Activated CD8-positive, alpha-beta T cell treated with anti-CD3 and anti-CD28 coated beads for 36 hours (primary cell): ENCODE measurements around the gene SEC14L2. TPM values are rescaled to one million over a fixed set of nuclear protein-coding genes. Genes with fewer than 3 reads are reported as not detected.

Experiments used
- ATAC-seq: fragments of 200-7000 bp; cut with Tn5 transposase; one replicate; pipeline ENCODE4 v1.10.0; 2021; ENCODE audit warnings: mild to moderate bottlenecking, moderate library complexity
- CTCF ChIA-PET: fragments of 350-600 bp; sonication (Branson Sonifier 250); formaldehyde crosslinking; loops from one replicate; lab custom pipeline; 2021; ENCODE audit warnings: antibody characterized with exemption; lab: Charles Lee
- POLR2A ChIA-PET: fragments of 350-600 bp; sonication (Branson Sonifier 250); formaldehyde crosslinking; loops from one replicate; lab custom pipeline; 2021; ENCODE audit warnings: antibody characterized with exemption; lab: Charles Lee
- DNase-seq: peaks from one replicate; pipeline ENCODE4 v3.0.0-alpha.2; 2020
- H3K27ac Mint-ChIP-seq: one replicate; pipeline ENCODE4 v1.8.0; 2021; ENCODE audit warnings: mild to moderate bottlenecking, mixed read lengths
- H3K27me3 Mint-ChIP-seq: one replicate; pipeline ENCODE4 v1.8.0; 2021; ENCODE audit warnings: mixed read lengths
- H3K36me3 Mint-ChIP-seq: one replicate; pipeline ENCODE4 v1.8.0; 2021; ENCODE audit warnings: low read depth, mixed read lengths
- H3K4me1 Mint-ChIP-seq: one replicate; pipeline ENCODE4 v1.8.0; 2021; ENCODE audit warnings: low read depth, mixed read lengths
- H3K4me3 Mint-ChIP-seq: one replicate; pipeline ENCODE4 v1.8.0; 2021; ENCODE audit warnings: mild to moderate bottlenecking, moderate library complexity, mixed read lengths
- H3K9me3 Mint-ChIP-seq: one replicate; pipeline ENCODE4 v1.8.0; 2021; ENCODE audit warnings: mixed read lengths
- intact Hi-C: fragments of 100-400 bp; cut with micrococcal nuclease; formaldehyde crosslinking; loops from one replicate; pipeline ENCODE4 v1.10.0; 2022
- total RNA-seq, 2 experiments: library from RNA; stranded (reverse); gene quantifications; one replicate each; pipeline ENCODE4 v1.2.3, GENCODE V29; 2021
- TF ChIP-seq, protein P1 (sequence below): fragments of 200-600 bp; IDR thresholded peaks from one replicate; pipeline ENCODE4 v1.8.0; 2022; ENCODE audit warnings: antibody characterized with exemption, mild to moderate bottlenecking

Gene SEC14L2
- 10 to 100 TPM; 15.1 to 15.4 TPM for total RNA-seq

DNA sequence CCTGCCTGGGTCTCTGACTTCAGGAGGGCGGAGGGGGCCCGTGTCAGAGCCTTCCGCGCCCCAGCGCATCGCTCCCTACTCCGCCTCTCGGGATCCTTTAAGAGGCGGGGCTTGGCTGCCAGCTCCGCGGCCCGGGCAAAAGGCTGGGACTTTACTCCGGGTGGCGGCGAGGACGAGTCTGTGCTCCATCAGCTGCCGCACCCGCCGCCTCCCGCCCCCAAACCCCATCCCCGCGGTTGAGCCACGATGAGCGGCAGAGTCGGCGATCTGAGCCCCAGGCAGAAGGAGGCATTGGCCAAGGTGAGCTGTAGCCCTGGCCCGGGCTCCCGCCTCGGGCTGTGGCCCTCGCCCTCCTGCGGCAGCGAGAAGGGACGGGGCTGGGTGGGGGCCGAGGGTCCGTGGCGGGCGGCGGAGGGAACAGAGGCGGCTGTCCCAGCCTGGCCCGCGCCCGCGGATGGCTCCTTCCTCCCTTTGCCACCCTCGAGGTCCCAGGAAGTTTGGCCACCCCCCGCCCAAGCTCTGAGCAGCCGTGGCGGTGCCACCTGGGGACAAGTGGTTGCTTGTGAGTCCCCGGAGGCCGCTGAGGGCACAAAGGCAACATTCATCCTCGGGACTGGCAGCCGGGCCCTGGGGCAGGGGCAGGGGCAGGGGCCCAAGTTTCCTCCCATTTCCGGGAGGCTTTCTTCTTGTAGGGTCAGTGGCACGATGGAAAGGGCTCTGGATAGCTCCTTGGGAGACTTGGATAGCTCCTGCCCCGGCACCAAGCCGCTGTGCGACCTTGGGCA is at the start of gene SEC14L2:
TSS of gene SEC14L2 (plus strand) at position 148 of the 785 bp plus-strand sequence. CDS start at position 247, 99 bp downstream.
- peaks cover 9% of the 10 kb centered on the region for H3K36me3 Mint-ChIP-seq
- H3K4me3 Mint-ChIP-seq: peak within 1 kb of the TSS; percentile 85
- H3K4me1 Mint-ChIP-seq: peaks cover 45% of the 10 kb centered on the region
- intact Hi-C loops: no loop called here
- H3K27me3 Mint-ChIP-seq: no peaks in the 10 kb centered on the region
- TF ChIP-seq, protein P1, sequence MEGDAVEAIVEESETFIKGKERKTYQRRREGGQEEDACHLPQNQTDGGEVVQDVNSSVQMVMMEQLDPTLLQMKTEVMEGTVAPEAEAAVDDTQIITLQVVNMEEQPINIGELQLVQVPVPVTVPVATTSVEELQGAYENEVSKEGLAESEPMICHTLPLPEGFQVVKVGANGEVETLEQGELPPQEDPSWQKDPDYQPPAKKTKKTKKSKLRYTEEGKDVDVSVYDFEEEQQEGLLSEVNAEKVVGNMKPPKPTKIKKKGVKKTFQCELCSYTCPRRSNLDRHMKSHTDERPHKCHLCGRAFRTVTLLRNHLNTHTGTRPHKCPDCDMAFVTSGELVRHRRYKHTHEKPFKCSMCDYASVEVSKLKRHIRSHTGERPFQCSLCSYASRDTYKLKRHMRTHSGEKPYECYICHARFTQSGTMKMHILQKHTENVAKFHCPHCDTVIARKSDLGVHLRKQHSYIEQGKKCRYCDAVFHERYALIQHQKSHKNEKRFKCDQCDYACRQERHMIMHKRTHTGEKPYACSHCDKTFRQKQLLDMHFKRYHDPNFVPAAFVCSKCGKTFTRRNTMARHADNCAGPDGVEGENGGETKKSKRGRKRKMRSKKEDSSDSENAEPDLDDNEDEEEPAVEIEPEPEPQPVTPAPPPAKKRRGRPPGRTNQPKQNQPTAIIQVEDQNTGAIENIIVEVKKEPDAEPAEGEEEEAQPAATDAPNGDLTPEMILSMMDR: no peak
- H3K9me3 Mint-ChIP-seq: no peaks in the 10 kb centered on the region
- peak within 1 kb of the TSS; percentile 74 for H3K27ac Mint-ChIP-seq
- POLR2A ChIA-PET: interaction anchor here (0.6 to 6.3 kb wide), 12 partner anchors 9 to 594 kb away, joined by 3 to 48 read pairs (median 4); partner anchors contain the start of genes CASTOR1, LIF and MTFP1
- peak; percentile 83 for ATAC-seq
- CTCF ChIA-PET: interaction anchor here (0.9 to 21.0 kb wide), 17 partner anchors 9 to 135 kb away, joined by 3 to 472 read pairs (median 4); partner anchors contain the start of genes CASTOR1, MTFP1 and RNF215
- peak; percentile 75 for DNase-seq

- Mint-ChIP-seq H3K9me3 (no peaks in the 10 kb centered on the region), H3K4me3 (no peak overlapping the region), H3K4me1 (peaks cover 45% of the 10 kb centered on the region), H3K27ac (peak overlapping the region; percentile 83), H3K27me3 (no peaks in the 10 kb centered on the region), H3K36me3 (peaks cover 69% of the 10 kb centered on the region)
- ChIA-PET CTCF (interaction anchor here (0.8 to 2.1 kb wide), 3 partner anchors 40 to 59 kb away, joined by 3 to 12 read pairs (median 6); partner anchors contain the start of gene RNF215), POLR2A (interaction anchor here (1.2 to 1.9 kb wide), 3 partner anchors 9 to 52 kb away, joined by 4 to 8 read pairs (median 4); partner anchors contain the start of genes CCDC157 and SF3A1)
- ATAC-seq (peak; percentile 81), DNase-seq (no peak)
- intact Hi-C loops: no loop called here
- TF ChIP-seq, protein P1: no peak
Measured at GRCh38 chr22:30347255-30347892, 49.4 kb upstream of the SEC14L2 start.

DNA sequence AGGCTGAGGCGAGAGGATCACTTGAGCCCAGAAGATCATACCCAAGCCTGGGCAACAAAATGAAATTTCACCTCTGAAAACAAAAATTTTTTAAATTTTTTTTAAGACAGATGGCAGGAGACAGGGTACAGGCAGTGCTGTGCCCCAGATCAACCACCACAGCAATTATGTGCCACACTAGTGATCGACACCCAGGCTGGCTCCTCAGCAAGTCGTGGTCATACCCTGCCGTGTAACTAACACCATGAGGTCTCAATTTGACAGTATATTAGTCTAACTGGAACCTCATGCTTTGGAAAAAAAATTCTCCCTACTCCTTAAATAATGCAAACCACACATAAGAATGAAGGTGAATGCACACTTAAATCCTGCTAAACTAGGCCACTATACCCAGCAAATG is 48.4 kb upstream of the SEC14L2 start:
- POLR2A ChIA-PET: interaction anchor here (1.3 to 2.0 kb wide), 5 partner anchors 8 to 56 kb away, joined by 3 to 8 read pairs (median 4); partner anchors contain the start of genes CCDC157 and SF3A1
- H3K27me3 Mint-ChIP-seq: no peaks in the 10 kb centered on the region
- H3K27ac Mint-ChIP-seq: peak overlapping the region; percentile 86
- ATAC-seq: no peak
- TF ChIP-seq, protein P1: no peak
- peaks cover 68% of the 10 kb centered on the region for H3K36me3 Mint-ChIP-seq
- CTCF ChIA-PET: interaction anchor here (1.2 to 3.0 kb wide), 2 partner anchors 39 to 60 kb away, joined by 6 to 17 read pairs; partner anchors contain the start of genes CASTOR1 and RNF215
- no peak overlapping the region for H3K4me3 Mint-ChIP-seq
- no peaks in the 10 kb centered on the region for H3K9me3 Mint-ChIP-seq
- intact Hi-C loops: no loop called here
- peaks cover 53% of the 10 kb centered on the region for H3K4me1 Mint-ChIP-seq
- DNase-seq: no peak

DNA sequence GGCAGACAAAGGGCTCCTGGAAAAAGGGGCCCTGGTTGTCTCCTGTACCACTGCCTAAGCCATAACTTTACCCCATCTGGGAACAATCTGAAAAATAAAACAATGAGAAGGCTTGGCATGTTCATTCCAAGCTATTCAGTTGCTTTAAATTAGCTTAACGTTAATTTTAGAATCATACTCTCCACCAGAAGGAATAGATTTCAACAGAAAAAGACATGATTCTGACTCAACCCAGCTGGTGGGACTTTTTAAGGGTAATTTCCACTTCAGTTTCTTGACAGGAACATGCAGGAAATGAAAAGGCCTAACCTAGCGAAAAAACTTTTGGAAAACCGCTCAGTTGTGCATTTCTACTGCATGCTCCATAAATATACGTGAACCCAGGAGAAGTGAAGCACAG is 48.0 kb upstream of the SEC14L2 start:
- DNase-seq (no peak), ATAC-seq (no peak)
- intact Hi-C loops: no loop called here
- ChIA-PET CTCF (interaction anchor here (0.8 to 3.0 kb wide), 3 partner anchors 13 to 128 kb away, joined by 3 to 17 read pairs (median 3); partner anchors contain the start of gene CASTOR1), POLR2A (interaction anchor here (1.3 to 2.0 kb wide), 5 partner anchors 9 to 56 kb away, joined by 3 to 5 read pairs (median 4); partner anchors contain the start of gene TBC1D10A)
- Mint-ChIP-seq H3K9me3 (no peaks in the 10 kb centered on the region), H3K27ac (peak overlapping the region; percentile 86), H3K36me3 (peaks cover 67% of the 10 kb centered on the region), H3K27me3 (no peaks in the 10 kb centered on the region), H3K4me1 (peaks cover 57% of the 10 kb centered on the region), H3K4me3 (no peak overlapping the region)
- TF ChIP-seq, protein P1: no peak
